HG02852 (cell line): Measurements from ENCODE around the gene PAGE1.
"Not testable (repeated sequence)": the region's sequence is repeated elsewhere in the genome, so short reads cannot be mapped to it uniquely, and the experiment has no call there.

Source experiments
- ATAC-seq: cut with Tn5 transposase; IDR thresholded peaks from one replicate; pipeline ENCODE4 v1.9.1; 2021; ENCODE audit warnings: mild to moderate bottlenecking, moderate library complexity; ENCODE audit not compliant: unreplicated experiment

The PAGE1 gene, protein sequence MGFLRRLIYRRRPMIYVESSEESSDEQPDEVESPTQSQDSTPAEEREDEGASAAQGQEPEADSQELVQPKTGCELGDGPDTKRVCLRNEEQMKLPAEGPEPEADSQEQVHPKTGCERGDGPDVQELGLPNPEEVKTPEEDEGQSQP

GRCh38 chrX:49695276-49696180 lies at the start of gene PAGE1:
Gene PAGE1, minus strand, starts transcription at chrX:49695984. Its CDS starts 1,214 bp downstream, at chrX:49694770.
- no peak for ATAC-seq

DNA sequence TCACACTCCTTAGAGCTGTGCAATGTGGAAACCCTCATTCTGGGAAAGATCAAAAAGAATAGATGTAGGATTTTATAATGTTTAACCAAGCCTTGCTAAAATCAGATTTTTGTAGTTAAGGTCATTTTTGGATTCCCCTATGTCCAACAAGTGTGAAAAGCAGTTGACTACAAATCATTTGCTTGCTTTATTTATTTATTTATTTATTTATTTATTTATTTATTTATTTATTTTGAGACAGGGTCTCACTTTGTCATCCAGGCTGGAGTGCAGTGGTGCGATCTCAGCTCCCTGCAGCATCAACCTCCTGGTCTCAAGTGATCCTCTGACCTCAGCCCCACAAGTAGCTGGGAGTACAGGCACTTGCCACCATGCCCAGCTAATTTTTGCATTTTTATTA lies 45.7 kb upstream of the PAGE1 start:
- ATAC-seq, result not testable (repeated sequence)

DNA sequence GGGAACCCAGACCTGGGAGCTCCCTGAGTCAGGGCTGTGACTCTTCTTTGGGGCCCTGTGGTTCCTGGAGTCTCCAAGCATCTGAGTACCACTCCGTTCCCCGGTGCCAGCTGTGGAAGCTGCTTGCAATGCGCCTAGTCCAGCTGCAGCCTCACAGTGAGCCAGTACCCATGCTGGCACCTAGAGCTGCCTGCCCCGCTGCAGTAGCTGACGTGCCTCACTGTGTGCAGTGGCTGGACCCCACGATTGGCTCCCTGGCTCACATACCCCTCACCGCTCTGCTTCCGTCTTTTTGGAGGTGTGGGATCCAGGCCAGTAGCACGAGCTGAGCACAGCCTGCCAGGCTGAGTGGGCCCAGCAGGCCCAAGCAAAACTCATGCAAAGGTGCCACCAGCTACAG lies 32.1 kb upstream of the PAGE1 start:
- no peak for ATAC-seq

DNA sequence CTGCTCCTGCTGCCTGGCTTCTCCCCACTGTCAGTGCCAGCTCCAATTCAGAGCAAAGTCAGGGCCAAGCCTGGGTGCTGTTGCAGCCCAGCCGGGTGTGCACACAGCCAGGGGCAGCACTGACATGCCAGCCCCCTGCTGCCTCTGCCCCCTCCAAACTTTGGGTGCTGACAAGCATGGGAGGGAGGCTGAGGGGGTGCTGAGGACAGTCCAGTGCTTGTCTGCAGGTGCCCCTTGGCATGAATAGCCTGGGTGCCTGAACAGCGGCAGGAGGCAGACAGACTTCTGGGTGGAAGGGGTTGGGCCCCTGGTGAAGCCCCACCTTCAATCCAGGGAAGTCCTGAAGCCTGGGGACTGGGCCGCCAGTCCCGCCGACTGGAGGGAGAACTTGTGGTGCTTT lies 31.2 kb upstream of the PAGE1 start:
- no peak for ATAC-seq

- no peak for ATAC-seq
These were observed 30.4 kb upstream of the PAGE1 start for GRCh38 chrX:49725923-49726904.

GRCh38 chrX:49725401-49725800 lies 29.6 kb upstream of the PAGE1 start:
- no peak for ATAC-seq

- not testable (repeated sequence) for ATAC-seq
These were observed 24.3 kb upstream of the PAGE1 start for GRCh38 chrX:49720106-49720505.

DNA sequence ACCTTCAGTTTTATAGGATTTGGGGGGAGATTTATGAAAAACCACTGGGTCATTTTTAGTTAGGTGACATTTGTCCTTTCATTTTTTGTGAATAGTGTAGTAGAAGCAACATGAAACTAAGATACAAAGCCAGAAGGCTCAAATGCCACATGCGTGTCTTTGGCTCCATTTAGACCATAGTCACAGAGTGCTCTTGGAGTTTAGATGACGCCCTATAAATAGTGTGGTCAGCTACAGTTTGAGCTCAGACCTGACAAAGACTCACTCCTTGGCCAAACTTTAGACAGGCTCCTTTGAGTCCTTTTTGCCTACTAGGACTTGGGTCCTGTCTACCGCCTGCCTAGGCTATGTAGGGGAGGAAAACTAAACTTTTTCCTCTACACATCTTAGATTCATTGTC lies 16.8 kb upstream of the PAGE1 start:
- ATAC-seq, result no peak

GRCh38 chrX:49710744-49711319 lies 15.0 kb upstream of the PAGE1 start:
- no peak for ATAC-seq

GRCh38 chrX:49704691-49705404 lies 9.1 kb upstream of the PAGE1 start:
- ATAC-seq, result no peak

DNA sequence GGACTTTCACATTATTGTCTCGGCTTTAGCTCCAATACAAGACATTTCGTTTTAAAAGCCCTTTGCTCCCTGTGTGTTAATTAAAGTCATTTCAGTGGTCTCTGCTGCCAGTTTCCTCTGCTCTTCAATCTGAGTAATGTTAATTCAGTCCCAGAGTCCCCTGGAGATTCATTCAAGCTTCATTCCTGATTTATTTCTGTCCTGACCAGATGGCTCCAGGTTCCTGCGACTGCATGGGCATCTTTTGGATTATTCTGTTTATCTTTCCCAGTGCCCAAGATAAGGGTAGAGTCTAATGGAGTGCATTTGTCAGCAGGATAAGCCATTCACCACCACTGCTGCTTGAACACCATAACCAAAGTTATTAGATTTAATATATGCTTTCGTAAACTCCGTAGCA lies 6.1 kb upstream of the PAGE1 start:
- no peak for ATAC-seq

DNA sequence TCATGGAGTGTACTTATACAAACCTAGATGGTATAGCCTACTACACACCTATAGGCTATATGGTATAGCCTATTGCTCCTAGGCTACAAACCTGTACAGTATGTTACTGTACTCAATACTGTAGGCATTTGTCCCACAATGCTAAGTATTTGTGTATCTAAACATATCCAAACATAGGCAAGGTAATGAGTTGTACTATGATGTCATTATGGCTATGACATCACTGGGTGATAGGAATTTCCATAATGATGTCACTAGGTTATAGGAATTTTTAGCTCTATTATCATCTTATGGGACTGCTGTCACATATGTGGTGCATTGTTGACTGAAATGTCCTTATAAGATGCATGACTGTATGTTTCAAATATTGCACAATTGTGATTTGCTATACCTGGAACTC lies 5.5 kb upstream of the PAGE1 start:
- no peak for ATAC-seq

DNA sequence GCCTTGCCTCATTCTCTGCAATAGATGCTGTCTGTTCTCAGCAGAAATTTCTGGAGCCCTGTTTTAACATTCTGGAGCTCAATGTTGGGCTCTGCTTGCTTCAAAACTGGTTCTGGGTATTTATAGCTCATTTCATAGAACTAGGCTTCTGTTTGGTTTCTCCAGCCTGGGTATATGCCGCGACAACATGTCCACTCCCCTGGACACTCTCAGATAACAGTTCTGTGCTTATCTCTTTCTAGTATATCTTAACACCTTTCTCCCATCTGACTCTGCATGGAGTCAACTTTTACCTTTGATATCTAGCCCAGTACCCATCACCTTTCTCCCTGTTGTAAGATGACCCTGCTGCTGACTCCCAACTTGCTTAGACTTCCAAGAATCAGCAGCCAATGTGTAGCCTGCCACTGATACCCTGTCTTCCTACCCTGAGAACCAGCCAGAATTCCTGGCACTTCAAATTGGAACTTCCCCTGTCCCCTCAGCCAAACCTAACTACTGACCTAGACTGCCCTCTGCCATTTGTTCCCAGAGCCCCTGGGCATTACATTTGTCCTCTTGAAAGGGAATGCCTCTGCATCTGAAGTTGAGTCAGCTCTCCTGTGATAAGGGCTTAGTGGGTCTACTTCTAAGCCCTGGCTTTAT lies 20.6 kb downstream of the PAGE1 start:
- ATAC-seq, result no peak

DNA sequence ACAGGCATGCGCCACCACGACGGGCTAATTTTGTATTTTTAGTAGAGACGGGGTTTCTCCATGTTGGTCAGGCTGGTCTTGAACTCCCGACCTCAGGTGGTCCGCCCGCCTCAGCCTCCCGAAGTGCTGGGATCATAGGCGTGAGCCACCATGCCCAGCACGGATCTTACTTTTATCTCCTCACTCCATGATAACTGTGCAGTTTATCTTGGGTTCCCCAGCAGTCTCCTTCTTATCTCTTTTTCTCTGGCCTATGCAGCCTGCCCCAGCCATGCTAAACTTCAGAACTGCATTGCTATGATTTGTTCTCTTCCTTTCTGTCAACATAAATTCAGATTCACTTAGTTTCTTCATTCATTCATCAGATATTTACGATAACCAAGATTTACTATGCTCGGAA lies 22.4 kb downstream of the PAGE1 start:
- no peak for ATAC-seq

DNA sequence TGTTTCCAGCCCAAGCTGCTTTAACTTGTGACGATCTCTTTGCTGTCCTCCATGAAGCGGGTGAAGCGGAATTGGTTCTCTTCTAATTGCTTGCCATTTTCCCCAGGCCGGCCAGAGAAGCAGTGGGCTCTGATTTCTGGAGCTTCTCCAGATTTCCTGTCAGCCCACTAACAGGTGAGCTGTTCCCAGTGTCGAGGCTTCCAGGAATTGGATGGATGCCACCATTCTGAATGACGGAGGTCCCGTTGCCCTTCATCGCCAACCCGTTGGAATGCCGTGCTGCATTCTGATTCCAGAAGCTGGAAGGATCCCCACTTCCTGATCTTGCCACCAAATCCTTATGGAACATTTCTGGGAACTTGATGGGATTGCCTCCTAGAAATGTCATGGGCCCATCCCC lies 31.0 kb downstream of the PAGE1 start:
- ATAC-seq, result no peak

GRCh38 chrX:49661881-49662280 lies 33.9 kb downstream of the PAGE1 start:
- no peak for ATAC-seq

- ATAC-seq, result no peak
These were observed 36.0 kb downstream of the PAGE1 start for GRCh38 chrX:49659771-49660170.

DNA sequence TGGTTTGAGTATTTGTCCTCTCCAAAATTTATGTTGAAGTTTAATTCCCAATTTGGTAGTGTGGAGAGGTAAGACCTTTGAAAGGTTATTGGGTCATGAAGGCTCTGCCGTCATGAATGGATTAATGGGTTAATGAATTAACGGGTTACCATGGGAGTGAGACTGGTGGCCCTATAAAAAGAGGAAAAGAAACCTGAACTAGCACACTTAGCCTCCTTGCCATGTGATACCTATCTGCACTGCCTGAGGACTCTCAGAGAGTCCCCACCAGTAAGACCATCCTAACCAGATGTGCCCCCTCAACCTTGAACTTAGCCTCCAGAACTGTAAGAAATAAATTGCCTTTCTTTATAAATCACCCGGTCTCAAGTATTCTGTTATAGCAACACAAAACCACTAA lies 39.3 kb downstream of the PAGE1 start:
- no peak for ATAC-seq

DNA sequence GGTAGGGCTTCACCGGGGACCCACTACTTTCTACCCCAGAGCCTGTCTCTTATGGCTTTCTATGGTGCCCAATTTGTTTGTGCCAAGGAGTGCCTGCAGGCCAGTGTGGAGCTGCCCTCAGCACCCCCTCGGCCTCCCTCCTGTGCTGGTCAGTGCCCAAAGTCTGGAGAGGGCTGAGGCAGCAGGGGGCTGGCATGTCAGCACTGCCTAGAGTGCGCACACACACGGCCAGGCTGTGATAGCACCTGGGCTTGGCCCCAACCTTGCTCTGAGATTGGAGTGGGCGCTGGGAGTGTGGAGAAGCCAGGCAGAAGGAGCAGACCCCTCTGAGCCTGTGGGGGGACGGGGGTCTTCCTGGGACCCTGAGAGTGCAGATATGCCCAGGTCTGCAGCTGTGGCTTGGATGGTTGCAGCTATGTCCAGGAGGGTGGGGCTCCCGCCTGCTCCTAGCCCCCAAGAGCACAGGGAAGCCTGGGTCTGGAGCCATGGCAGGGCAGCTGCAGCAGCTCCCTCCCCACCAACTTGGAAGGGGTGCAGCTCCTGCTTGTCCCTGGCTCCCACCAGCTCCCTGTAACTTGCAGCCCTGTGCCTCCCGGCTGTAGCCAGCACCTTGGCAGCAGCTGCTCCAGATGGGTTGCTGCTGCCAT lies 50.7 kb downstream of the PAGE1 start:
- no peak for ATAC-seq
